GM19193 (cell line): ENCODE data around the gene YRDC.

Experiments used
- POLR2A ChIP-seq: IDR thresholded peaks from 4 replicates; pipeline ENCODE4 v1.6.1; 2011; ENCODE audit not compliant: insufficient read depth, insufficient read length; ENCODE audit errors: extremely low read depth

The YRDC gene

DNA sequence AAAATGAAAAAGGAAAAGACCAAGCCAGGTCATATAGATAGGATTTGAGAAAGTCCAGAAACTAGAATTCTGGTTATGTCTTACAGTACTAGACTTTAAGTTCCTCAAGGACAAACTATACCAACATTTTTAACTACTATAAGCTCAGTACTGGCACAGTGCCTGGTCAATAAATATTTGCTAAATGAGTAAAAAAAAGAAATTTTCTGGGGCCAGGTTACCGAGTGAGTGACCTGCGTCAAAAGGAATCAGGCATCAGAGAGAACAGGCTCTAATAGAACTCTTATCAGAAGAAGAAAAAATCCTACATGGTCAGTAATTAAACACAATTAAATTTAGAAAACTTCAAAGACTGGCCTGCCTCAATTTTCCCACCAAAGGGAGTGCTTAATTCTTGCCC, 23.8 kb upstream of the YRDC start:
- no peak for TF ChIP-seq POLR2A

DNA sequence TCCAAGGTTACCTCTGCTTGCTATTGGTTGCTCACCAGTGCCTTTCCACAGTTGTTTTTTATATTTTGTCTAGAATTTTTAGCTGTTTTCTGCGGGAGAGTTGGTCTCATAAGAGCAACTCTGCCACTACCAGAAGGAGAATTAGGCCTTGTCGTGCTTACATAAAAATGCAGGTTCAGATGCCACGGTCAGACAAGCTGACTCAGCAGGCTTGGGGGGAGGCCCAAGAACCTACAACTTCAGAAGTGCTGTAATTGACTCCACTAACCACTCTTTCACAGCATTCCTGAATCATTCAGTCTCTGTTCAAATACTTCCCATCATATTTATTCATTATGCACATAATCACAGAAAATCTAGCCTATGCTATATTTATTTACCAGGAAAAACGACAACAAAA, 23.1 kb upstream of the YRDC start:
- no peak for TF ChIP-seq POLR2A

DNA sequence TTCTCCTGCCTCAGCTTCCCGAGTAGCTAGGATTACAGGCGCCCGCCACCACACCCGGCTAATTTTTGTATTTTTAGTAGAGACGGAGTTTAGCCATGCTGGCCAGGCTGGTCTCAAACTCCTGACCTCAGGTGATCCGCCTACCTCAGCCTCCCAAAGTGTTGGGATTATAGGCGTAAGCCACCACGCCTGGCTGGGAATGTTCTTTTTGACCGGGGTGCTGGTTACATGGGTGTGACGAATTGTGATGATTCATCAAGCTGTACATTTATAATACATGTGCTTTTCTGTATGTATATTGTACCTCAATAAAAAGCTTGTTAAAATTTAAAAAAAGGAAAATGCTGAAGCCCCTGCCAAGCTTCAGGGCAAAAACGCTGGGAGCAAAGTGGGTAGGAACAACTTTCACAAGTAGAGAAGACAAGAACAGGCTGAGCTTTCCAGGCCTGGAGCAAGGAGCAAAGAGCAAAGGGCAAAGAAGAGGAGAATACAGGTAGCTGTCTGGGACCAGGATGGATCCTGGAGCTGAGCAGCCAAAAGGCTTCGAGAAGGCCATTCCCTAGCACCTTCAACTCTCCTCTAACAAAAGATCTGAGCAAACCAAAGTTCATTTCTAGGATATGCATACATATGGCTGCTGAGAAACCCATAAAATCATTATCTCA, 20.5 kb upstream of the YRDC start:
- no peak for TF ChIP-seq POLR2A

DNA sequence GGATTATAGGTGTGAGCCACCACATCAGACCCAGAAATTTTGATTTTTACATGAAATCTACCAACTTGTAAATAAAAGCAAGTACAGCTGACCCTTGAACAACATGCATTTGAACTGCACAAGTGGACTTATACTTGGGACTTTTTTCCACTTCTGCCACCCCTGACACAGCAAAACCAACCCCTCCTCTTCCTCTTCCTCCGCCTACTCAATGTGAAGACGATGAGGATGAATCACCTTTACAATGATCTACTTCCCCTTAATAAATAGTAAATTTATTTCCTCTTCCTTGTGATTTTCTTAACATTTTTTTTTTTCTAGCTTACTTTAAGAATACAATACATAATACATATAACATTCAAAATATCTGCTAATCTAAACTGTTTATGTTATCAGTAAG, 17.5 kb upstream of the YRDC start:
- no peak for TF ChIP-seq POLR2A

DNA sequence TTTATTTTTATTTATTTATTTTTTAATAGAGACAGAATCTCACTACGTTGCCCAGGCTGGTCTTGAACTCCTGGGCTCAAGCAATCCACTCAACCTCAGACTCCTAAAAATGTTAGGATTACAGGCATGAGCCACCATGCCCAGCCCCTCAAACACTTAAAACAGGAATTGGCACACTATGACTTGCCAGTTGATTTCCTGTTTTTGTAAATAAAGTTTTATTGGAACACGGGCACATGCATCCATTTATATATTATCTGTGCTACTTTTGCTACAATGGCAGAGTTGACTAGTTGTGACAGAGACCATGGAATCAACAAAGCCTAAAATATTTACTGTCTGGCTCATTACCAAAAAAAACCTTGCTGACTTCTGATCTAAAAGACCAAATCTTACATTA, 16.0 kb upstream of the YRDC start:
- no peak for TF ChIP-seq POLR2A

DNA sequence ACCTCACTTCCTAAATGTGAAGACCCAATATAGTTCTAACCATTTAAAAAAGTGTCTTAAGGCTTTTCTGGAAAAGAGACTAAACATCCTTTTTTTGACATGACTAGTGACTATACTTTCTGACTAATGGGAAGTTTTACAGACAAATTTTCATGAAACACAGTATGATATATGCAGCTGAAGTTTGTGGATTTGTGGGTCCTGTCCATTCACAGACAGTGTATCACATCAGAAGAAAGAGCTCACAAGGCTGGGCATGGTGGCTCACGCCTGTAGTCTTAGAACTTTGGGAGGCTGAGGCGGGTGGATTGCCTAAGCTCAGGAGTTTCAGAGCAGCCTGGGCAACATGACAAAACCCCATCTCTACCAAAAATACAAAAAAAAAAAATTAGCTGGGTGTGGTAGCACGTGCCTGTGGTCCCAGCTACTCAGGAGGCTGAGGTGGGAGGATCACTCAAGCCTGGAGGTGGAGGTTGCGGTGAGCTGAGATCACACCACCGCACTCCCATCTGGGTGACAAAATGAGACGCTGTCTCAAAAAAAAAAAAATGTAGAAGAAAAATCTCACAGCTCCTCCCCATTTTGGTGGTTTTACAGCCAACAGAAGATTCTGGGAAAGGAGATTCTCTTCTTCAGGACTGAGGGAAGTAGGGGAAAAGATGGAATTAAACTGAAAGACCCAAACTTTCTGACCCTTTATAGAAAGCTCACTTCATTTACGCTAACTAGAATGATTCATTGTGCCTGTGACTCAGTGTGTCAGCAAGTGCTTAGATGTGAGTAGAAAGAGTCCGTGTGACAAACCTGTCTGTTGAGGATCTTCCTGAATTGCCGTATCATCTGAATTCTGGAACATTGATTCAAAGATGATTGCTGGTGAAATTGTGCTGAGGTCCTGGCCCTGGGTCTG, 15.2 kb upstream of the YRDC start:
- no peak for TF ChIP-seq POLR2A

DNA sequence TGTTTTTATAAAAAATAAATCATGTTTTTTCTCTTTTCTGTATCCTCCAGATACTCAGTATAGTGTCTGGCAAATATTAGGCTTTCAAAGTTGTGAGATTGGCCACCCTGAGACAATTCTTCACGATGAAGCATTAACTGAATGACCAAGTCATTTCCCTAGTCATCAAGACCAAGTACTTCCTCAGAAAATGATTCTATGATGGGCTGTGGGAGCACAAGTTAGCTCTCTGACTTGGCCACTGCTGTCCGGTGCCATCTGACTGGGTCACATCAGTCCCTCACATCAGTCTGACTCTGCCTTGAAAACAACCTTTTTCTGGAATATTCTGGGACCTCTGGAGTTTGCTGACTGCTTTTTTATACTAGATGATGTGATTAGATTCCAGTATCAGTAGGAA, 13.5 kb upstream of the YRDC start:
- no peak for TF ChIP-seq POLR2A

DNA sequence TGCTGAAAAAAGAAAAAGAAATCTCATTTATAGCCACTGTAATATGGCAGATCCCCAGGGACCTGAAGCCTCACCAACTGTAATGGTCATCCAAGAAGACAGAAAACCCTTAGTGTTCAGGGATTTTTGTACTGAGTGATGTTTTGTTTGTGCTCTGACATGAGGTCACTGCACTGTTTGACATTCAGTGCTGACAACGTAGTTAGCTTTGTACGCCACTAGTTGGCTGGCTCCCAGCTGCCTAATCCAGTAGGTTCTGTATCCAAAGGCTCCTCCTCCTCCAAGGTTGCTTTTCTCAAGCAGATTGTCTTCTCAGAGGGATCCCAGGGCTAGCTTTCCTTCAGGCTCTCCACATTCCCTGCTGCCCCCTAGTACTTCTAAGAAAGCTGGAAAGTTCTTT, 9.5 kb upstream of the YRDC start:
- TF ChIP-seq POLR2A, result no peak

DNA sequence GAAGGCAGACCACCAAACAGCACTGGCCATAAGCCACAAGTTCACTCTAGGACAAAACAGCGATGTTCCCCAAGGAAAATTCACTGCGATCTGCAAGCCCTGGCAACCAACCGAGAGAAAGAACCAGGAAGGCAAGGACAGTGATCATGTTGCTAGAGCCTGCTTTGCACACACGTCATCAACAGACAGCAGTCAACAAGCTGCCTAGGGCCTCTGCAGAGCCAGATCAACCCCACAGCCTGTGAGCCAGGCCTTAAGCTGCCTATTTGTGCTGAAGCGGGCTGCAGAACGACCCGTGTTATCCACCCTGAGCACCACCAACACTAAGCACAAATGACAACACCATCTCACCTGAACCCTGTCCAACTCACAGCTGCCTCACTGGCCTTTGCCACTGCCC, 6.2 kb upstream of the YRDC start:
- no peak for TF ChIP-seq POLR2A

DNA sequence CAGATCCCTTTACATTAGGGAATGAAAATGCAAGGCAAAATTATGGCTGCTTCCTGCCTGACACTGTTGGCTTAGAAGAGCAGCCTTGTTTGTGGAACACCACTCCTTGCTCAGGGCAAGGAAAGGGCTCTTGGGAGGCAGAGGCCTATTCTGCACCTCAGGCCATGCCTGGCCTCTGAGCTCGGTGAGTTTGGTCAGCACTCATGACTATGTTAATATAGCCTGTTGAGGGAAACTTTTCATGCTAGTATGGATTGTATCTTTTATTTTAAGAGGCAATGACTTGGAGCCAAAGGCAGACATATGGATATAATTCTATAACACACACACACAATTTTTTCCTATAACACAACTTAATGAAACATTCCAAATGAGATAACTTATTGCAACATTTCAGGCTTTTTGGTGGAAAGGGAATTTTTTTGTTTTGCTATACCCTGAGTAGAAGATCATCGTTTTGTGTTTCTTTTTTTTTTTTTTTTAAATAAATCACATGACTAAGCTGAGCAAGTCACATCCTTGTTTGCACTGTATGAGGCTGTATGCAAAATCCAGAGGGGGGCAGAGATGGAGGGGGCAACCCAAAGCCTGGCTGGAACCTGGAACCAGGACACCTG, 5.6 kb upstream of the YRDC start:
- no peak for TF ChIP-seq POLR2A

DNA sequence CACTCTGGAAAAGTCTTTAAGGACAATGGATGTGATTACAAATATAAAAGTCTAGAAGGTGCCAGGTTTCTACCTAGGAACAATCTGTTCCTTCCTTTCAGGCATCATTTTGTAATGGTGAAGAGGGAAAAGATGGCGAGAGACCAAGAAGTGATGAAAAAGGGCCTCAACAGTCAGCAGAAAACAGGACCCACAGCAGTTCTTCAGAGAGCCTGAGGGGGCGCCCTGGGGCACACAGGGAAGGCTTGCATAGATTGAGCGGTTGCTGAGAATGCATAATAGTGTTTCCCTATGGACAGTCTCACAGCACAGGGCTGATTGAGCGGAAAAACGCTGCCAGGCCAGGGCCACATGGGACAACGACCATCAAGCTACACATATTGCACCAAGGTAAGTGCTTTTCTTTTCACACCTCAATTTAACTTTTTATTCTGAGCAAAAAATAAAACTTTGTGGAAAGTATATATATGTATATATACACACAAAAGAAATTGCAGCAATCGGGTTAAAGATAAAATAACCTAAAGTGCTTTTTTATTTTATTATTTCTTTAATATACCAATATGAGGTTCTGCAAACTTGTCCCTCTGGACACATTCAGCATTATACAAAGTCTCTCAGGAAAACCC, 3.1 kb upstream of the YRDC start:
- no peak for TF ChIP-seq POLR2A

DNA sequence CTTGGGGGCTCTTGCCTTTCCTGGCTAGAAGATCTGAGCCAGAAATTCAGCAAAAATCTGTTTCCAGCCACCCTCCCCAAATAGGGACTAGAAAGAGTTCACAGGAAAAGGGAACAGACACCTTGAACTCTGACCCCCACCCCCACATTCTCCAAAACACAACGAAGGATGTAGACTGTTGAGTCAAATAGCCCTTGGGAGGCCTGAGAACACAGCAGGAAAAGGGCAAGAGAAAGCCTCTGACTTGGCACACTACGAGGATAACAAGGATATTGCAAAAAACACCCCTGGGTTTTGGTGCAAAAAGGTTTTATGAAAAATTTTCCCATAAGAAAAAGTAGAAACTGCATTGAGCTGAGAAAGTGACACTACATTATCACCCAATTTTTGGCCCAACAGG, 1.9 kb upstream of the YRDC start:
- TF ChIP-seq POLR2A, result no peak

DNA sequence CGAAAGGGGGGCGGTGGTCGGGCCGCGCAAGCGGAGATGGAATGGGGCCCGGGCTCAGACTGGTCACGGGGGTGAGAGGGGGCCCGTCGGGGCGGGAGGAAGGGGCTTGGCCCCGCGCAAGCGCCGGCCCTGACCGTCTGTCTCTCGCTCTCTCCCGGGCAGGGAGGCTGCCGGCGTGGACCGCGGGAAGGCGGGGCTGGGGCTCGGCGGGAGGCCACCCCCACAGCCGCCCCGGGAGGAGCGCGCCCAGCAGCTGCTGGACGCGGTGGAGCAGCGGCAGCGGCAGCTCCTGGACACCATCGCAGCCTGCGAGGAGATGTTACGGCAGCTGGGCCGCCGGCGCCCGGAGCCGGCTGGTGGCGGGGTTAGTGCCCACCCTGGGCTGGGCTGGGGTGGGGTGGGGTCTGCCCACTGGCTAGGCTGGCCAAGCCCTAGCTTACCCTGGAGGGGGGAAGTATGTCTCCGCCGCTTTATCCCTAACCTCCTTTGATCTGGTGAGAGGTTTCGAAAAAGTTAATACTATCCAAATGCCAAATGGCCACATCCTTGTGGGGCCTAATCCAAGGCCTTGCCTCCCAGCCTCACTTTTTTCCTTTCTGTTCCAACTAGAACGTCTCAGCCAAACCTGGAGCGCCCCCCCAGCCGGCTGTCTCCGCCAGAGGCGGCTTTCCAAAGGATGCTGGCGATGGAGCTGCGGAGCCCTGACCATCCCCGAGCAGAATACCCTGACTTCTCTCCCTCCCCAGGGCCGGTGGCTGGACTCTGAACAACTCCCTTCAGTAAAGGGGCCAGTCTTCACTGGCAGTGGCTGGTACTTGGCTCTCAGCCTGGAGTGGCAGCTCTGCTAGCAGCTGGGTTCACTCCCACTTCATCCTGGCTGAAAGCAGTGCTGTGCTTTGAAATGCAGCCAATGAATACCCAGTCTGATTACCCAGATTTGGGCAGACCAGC, 636 bp upstream of the YRDC start:
- TF ChIP-seq POLR2A, result no peak

DNA sequence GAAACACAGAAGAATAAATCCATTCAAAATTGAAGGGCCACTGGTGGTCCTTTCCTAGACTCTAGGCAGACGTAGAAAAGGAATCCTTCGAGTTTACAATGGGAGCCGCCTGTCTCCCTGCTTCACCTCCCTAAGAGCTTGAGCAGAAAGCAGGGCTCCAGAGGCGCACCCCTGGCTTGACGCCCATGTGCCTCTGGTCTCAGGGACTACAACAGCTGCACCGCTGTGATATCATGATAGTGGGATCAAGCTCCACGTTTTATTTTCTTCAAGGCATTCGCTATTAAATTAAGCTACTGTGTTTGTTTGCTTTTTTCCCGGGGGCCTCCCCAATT, 821 bp downstream of the YRDC start:
- no peak for TF ChIP-seq POLR2A
